ENCODE measurements around the gene EAF1.

DNA sequence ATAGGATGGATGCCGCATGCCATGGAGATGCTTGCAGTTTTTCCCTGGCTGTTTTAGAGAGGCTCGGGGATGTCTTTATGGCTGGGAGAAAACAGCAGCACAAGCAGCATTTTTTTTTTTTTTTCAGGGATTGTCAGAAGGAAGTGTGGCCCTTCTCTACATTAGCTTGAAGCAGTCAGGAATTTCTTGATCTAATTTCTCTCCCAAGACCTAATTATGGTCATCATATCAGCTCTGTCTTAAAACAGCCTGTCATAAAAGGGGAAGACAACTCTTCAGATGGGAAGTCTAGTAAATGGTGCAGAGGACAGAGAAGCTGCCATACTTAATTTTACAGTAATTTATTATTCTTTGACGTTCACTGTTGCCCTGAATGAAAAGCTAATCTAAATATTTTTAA lies 44.5 kb downstream of the EAF1 start:
- TF ChIP-seq TAF1 (IDR thresholded peaks at IDR 0.05; ENCODE audit: borderline replicate concordance, insufficient read depth, low read length) = no peak
- no peak for TF ChIP-seq POLR2AphosphoS5 (IDR thresholded peaks at IDR 0.05; ENCODE audit: low read depth, low read length)
